H1 (cell line): Measurements from ENCODE around the gene NRTN.

ENCODE experiments used
- BRCA1 ChIP-seq: IDR thresholded peaks from 2 replicates; pipeline ENCODE4 v1.6.1; 2012; ENCODE audit warnings: low read depth, low read length, improper control_type of control experiment
- CHD7 ChIP-seq: fragments of 300-600 bp; sonication (generic); IDR thresholded peaks from 2 replicates; pipeline ENCODE4 v1.7.1; 2012; ENCODE audit warnings: low read length, moderate library complexity, mild to moderate bottlenecking, inconsistent platforms; ENCODE audit not compliant: insufficient replicate concordance
- CTCF ChIP-seq, 3 experiments: IDR thresholded peaks; 1 replicate in 2 of 3; 2 replicates in 1 of 3; pipeline versions ENCODE4 v1.5.1 to v1.6.1; 2011; ENCODE audit warnings: low read length in 3 of 3, mild to moderate bottlenecking in 3 of 3, inconsistent platforms in 2 of 3, low read depth in 1 of 3, moderate library complexity in 1 of 3; ENCODE audit not compliant: insufficient read depth in 1 of 3; ENCODE audit errors: control extremely low read depth in 1 of 3
- EGR1 ChIP-seq: IDR thresholded peaks from 2 replicates; pipeline ENCODE4 v1.6.1; 2011; ENCODE audit warnings: low read depth, low read length, borderline replicate concordance
- EP300 ChIP-seq, 2 experiments: IDR thresholded peaks; 1 replicate in 1 of 2; 2 replicates in 1 of 2; pipeline ENCODE4 v1.6.1; 2011 to 2012; ENCODE audit warnings: low read depth in 2 of 2, low read length in 2 of 2, mild to moderate bottlenecking in 2 of 2, borderline replicate concordance in 1 of 2, inconsistent platforms in 1 of 2, moderate library complexity in 1 of 2
- EZH2 ChIP-seq: fragments of 200-600 bp; sonication (generic); IDR thresholded peaks from 2 replicates; pipeline ENCODE4 v1.7.1; 2012; ENCODE audit warnings: low read depth, mild to moderate bottlenecking, moderate library complexity, low read length, inconsistent platforms; ENCODE audit not compliant: severe bottlenecking
- HDAC6 ChIP-seq: IDR thresholded peaks from one replicate; pipeline ENCODE4 v1.7.1; 2012; ENCODE audit warnings: low read depth, mild to moderate bottlenecking, inconsistent platforms, low read length, moderate library complexity
- JUN ChIP-seq: IDR thresholded peaks from 2 replicates; pipeline ENCODE4 v1.6.1; 2011; ENCODE audit warnings: low read depth, mild to moderate bottlenecking, improper control_type of control experiment, low read length
- MAFK ChIP-seq: IDR thresholded peaks from 2 replicates; pipeline ENCODE4 v1.6.1; 2012; ENCODE audit warnings: low read depth, mild to moderate bottlenecking, improper control_type of control experiment, low read length
- RAD21 ChIP-seq, 2 experiments: IDR thresholded peaks in 1 of 2; conservative IDR thresholded peaks in 1 of 2; 2 replicates each; pipeline ENCODE4 v1.6.1; 2011; ENCODE audit warnings: low read depth in 2 of 2, low read length in 2 of 2, improper control_type of control experiment in 1 of 2, inconsistent platforms in 1 of 2, mild to moderate bottlenecking in 1 of 2, moderate library complexity in 1 of 2
- RNF2 ChIP-seq: fragments of 200-900, 300-1000 bp; sonication (generic); IDR thresholded peaks from 2 replicates; pipeline ENCODE4 v1.7.1; 2016; ENCODE audit warnings: borderline replicate concordance, low read depth, mild to moderate bottlenecking, antibody characterized with exemption, low read length; ENCODE audit not compliant: poor library complexity, severe bottlenecking; ENCODE audit errors: missing control alignments
- SP1 ChIP-seq: IDR thresholded peaks from 2 replicates; pipeline ENCODE4 v1.6.1; 2011; ENCODE audit warnings: low read depth, low read length
- TAF1 ChIP-seq: IDR thresholded peaks from 2 replicates; pipeline ENCODE4 v1.6.1; 2011; ENCODE audit warnings: mild to moderate bottlenecking, low read depth, low read length
- ZNF274 ChIP-seq: IDR thresholded peaks from 2 replicates; pipeline ENCODE4 v1.7.0; 2012; ENCODE audit warnings: low read length, borderline replicate concordance; ENCODE audit errors: extremely low read depth

DNA sequence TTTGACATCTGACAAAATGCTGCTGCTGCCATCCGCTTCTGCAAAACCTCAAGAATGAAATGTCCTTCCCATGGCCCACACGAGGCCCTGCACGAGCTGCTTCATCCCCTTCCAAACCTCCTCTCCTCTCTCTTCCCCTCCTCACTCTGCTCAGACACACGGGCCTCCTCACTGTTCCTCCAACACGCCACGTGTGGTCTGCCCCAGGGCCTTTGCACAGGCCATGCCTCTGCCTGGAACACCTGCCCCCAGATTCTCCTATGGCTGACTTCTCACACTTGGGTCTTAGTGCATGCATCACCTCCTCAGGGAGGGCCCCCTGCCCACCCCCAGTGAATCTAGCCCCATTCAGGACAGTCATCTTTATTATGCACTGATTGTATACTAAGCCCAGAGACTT, 15.9 kb downstream of the NRTN start:
- TF ChIP-seq CTCF (IDR thresholded peaks at IDR 0.05; ENCODE audit: control extremely low read depth in 1 of 3, insufficient read depth in 1 of 3, low read depth in 1 of 3, low read length in 3 of 3), result no peak
- no peak for TF ChIP-seq MAFK
- no peak for TF ChIP-seq RAD21 (IDR thresholded peaks at IDR 0.05 in 1 of 2, conservative IDR thresholded peaks at IDR 0.05 in 1 of 2; ENCODE audit: low read depth in 2 of 2, low read length in 2 of 2)
- no peak for TF ChIP-seq RNF2
- TF ChIP-seq EZH2, result no peak
- TF ChIP-seq SP1, result no peak
- TF ChIP-seq HDAC6, result no peak
- TF ChIP-seq EP300 (IDR thresholded peaks at IDR 0.05; ENCODE audit: borderline replicate concordance in 1 of 2, low read depth in 2 of 2, low read length in 2 of 2), result no peak
- no peak for TF ChIP-seq EGR1
- no peak for TF ChIP-seq ZNF274
- no peak for TF ChIP-seq BRCA1
- TF ChIP-seq TAF1, result no peak
- no peak for TF ChIP-seq JUN
- TF ChIP-seq CHD7, result no peak
